GM10248 (cell line): ENCODE data around the gene CLASRP.

Source experiments
- CTCF ChIA-PET: fragments of 300-600 bp; sonication (Branson Sonifier 250); formaldehyde crosslinking; extraction: SDS; loops from one replicate; lab custom pipeline; 2021; ENCODE audit warnings: antibody characterized with exemption; lab: Yijun Ruan, JAX
- POLR2A ChIA-PET: fragments of 350-650 bp; sonication (Branson Sonifier 250); formaldehyde crosslinking; extraction: SDS; loops from one replicate; lab custom pipeline; 2020; ENCODE audit warnings: antibody characterized with exemption; lab: Yijun Ruan, JAX
- DNase-seq: peaks from one replicate; pipeline ENCODE4 v3.0.0; 2012; ENCODE audit errors: extremely low spot score
- CTCF ChIP-seq: IDR thresholded peaks from 2 replicates; pipeline ENCODE4 v1.5.1; 2012; ENCODE audit warnings: mild to moderate bottlenecking, low read depth; ENCODE audit errors: extremely low read depth, missing control alignments, control extremely low read depth

Gene CLASRP

GRCh38 chr19:45117167-45117594 is 78.3 kb downstream of the CLASRP start:
- CTCF ChIA-PET, result interaction anchor here (1.3 to 3.1 kb wide), 5 partner anchors 9 to 48 kb away, joined by 3 to 19 read pairs (median 5); no protein-coding TSS in a partner anchor

GRCh38 chr19:45117671-45118070 is 78.8 kb downstream of the CLASRP start:
- no peak for TF ChIP-seq CTCF
- no peak for DNase-seq
- ChIA-PET POLR2A (interaction anchor here (1.0 to 1.4 kb wide), 2 partner anchors 15 to 19 kb away, joined by 3 read pairs; no protein-coding TSS in a partner anchor), CTCF (interaction anchor here (1.3 to 3.1 kb wide), 5 partner anchors 8 to 25 kb away, joined by 4 to 19 read pairs (median 5); no protein-coding TSS in a partner anchor)

More at GRCh38 chr19:45117167-45117594, 78.3 kb downstream of the CLASRP start:
- no peak for TF ChIP-seq CTCF
- DNase-seq, result peak; percentile 78
- POLR2A ChIA-PET, result interaction anchor here (1.4 kb wide), 1 partner anchor 19 kb away, joined by 3 read pairs; no protein-coding TSS in a partner anchor

DNA sequence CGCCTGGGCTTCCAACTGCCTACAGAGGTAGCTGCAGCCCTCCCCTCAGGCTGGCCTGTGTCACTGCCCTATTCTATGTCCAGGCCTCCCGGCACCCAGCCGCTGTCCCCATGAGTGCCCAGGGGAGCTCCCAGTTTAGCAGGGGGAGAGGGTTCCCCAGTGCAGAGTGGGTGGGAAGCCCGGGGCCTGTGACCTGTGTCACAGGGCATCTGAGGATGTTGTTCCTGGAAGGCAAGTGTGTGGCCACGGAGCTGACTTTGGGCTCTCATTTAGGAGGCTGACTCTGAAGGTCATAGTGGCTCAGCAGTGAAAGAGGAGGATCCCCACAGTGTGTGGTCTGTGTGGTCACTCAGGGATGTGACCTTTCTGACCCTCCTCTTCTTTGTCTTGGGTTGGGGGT is 79.3 kb downstream of the CLASRP start:
- DNase-seq, result no peak
- ChIA-PET POLR2A (interaction anchor here (1.0 to 1.4 kb wide), 2 partner anchors 15 to 18 kb away, joined by 3 read pairs; no protein-coding TSS in a partner anchor), CTCF (interaction anchor here (1.3 to 3.1 kb wide), 5 partner anchors 8 to 26 kb away, joined by 4 to 19 read pairs (median 5); no protein-coding TSS in a partner anchor)
- no peak for TF ChIP-seq CTCF

GRCh38 chr19:45118591-45119355 is 79.9 kb downstream of the CLASRP start:
- CTCF ChIA-PET, result interaction anchor here (1.1 to 3.1 kb wide), 5 partner anchors 7 to 215 kb away, joined by 3 to 19 read pairs (median 4); no protein-coding TSS in a partner anchor
- DNase-seq, result peak; percentile 73
- POLR2A ChIA-PET, result interaction anchor here (0.5 to 1.4 kb wide), 5 partner anchors 16 to 354 kb away, joined by 3 to 5 read pairs (median 4); no protein-coding TSS in a partner anchor

GRCh38 chr19:45119582-45119981 is 80.7 kb downstream of the CLASRP start:
- CTCF ChIA-PET, result interaction anchor here (1.1 to 3.9 kb wide), 2 partner anchors 13 to 216 kb away, joined by 3 to 12 read pairs; no protein-coding TSS in a partner anchor
- TF ChIP-seq CTCF, result no peak
- no peak for DNase-seq
- POLR2A ChIA-PET, result interaction anchor here (0.6 to 0.7 kb wide), 2 partner anchors 25 to 119 kb away, joined by 4 to 5 read pairs; no protein-coding TSS in a partner anchor
